HUDEP-2 (cell line): ENCODE measurements around the gene CLTCL1.

Experiments
- DNase-seq, 76 experiments: peaks; one replicate each; lab custom pipeline; 2025; ENCODE audit not compliant: unreplicated experiment in 76 of 76; lab: John Stamatoyannopoulos, UW

The CLTCL1 gene

DNA sequence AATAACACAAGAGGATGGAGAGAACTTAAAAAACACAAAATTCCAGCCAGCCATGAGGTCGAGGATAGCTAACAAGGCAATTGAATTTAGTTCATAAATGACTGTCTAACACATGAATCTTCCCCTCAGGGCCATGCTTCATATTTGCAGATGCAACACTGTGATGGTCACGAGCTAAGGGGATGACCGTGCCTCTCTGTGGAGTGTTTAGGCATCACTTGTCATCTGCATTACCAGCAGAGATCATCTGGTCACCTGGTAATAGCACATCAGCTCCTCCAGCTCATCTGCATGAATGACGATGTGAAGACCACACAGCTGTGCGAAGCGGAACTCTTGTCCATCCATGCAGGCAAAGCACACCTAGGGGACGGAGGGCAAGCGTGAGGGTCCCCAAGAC, 92.0 kb downstream of the CLTCL1 start:
- no peak for DNase-seq

- DNase-seq = no peak
Observed at GRCh38 chr22:19197997-19198865, 93.3 kb downstream of the CLTCL1 start.

DNA sequence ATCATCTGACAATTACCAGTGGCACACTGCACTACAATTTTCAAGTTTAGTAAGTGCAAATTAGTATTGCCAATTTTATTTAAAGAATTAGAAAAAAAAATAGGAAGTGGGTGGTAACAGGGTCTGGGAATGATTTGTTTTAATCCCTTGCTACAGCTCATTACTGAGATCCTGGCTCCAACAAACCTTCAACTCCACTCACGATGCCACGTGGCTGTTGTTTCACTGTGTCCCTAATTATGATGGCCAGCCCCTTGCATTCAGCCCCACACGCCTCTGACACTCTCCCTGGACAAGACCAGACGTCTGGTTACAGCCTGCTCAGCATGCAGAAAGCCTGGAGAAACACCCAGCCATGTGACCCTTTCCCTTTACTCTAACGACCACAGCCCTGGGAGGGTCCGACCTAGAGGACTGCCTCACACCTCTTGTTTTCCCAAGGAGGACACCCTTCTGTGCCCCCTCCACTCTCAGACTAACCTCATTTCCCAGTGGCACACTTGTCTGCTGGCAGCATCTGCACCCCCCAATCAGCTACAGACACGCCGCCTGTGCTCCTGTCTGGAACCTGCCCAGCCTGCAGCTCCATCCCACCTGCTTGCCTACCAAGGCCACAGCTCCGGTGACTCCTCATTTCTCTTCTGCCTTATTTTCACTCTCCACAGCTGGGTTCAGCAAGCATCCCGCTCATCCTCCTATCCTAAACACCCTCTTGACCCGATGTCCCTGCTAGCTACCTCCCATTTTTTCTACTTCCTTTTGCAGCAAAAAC, 94.5 kb downstream of the CLTCL1 start:
- no peak for DNase-seq

DNA sequence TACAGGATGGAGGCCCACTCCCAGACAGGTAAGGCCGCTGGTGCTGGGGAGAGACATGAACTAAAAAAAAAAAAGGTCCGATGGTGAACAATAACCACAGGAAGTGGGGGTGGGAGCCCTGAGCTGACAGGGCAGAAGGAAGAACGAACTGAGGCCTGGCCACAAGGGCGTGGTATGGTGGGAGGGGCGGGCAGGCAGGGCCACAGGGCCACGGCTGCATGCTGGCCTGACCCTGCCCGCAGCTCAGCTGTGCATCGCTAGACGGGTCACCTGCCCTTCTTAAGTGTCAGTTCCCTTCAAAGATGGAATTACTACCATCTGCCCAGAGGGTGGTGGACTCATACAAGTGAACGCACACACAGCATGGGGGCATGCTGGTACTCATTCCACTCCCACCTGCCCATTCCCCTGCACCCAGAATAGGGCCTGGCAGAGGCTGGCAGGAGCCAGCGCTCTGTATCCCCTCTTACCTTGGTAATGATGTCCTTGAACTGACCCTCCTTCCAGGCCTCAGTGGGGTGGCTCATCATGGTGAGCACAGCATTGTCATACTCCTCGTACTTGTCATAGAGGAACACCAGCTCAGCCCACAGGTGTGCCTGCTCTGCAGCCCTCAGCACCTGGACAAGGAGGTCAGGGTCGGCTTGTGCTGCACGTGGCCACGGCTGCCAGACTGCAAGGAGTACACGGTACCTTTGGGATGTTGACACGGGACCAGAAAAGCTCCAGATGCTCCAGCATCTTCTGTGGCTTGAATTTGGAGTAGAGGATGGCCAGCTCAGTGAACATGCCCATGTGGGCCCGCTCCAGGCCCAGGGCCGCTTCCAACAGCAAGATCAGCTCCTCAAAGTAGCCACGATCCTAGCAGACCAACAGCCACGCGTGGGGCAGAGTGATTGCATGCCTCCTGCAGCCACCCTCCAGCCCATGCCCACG, 95.5 kb downstream of the CLTCL1 start:
- no peak for DNase-seq

DNA sequence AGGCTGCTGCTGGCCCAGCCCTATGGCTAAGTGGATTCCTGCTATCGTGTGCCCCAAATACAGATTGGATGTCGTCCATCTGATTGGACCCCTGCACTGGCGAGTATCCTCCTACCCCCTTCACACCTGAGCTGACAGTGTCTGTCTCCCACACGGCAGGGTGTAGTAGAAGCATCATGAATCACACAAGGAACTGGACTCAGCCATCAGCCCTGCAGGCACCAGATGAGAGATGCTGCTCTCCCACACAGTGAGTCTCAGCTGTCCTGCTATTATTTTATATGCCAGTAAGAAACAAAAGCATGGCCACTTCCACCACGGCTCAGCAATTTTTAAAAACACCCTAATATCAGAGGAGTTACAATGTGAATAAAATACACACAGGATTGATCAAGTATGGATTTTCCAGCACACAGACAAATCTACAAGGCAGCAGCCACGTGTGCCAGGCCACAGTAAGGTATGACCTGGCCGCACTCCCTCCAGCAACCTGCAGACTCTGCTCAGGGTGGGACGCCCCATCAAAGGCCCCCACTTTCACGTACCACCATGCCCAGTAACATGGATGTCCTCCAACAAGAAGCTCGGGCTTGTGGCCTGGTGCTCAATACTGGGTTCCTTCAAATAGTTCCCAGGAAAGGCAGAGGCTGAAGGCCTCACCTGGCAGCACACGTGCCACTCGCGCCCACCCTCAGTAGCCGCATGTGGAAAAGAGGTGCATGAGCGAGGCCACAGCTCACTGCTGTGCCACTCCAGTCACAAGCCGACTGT, 96.6 kb downstream of the CLTCL1 start:
- no peak for DNase-seq

DNA sequence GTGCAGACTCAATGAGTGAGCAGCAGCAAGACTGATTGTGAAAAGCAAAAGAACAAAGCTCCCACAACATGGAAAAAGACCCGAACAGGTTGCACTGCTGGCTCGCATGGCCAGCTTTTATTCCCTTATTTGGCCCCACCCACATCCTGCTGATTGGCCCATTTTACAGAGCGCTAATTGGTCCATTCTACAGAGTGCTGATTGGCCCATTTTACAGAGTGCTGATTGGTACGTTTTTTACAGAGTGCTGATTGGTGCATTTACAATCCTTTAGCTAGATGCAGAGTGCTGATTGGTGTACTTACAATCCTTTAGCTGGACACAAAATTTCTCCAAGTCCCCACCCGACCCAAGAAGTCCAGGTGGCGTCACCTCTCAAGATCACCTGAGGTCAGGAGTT, 97.6 kb downstream of the CLTCL1 start:
- DNase-seq = no peak

DNA sequence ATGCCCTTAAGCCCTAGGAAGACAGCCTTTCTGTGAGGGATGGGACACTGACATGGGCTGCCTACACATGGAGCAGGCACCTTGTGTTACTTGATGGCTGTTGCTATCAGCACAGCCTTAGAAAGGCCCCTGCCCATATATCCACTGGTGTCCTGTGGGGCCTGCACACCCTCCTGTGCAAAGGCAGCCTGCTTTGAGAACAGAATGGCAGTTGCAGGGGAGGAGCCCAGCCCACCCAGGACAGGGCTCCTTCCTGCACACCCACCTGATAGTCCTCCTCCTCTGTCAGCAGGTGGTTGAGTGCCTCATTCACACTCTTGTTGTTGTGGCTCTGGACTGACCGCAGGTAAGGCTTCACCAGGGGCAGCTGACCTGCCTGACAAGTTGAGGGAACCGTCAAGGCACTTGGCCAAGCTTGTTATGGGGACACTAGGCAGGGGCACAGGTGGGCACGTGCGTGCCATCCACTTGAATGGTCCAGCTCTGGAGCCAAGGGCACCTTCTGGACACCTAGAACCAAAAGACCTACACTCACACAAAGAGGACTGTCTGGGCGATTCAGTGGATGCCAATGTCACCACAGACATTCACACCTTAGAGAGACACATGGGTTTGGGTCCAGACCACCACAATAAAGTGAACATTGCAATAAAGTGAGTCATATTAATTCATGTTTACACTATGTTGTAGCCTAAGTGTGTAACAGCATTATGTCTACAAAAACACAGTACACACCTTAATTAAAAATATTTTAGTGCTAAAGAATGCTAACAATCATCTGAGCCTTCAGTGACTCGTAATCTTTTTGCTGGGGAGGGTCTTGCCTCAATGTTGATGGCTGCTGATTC, 103.6 kb downstream of the CLTCL1 start:
- no peak for DNase-seq

DNA sequence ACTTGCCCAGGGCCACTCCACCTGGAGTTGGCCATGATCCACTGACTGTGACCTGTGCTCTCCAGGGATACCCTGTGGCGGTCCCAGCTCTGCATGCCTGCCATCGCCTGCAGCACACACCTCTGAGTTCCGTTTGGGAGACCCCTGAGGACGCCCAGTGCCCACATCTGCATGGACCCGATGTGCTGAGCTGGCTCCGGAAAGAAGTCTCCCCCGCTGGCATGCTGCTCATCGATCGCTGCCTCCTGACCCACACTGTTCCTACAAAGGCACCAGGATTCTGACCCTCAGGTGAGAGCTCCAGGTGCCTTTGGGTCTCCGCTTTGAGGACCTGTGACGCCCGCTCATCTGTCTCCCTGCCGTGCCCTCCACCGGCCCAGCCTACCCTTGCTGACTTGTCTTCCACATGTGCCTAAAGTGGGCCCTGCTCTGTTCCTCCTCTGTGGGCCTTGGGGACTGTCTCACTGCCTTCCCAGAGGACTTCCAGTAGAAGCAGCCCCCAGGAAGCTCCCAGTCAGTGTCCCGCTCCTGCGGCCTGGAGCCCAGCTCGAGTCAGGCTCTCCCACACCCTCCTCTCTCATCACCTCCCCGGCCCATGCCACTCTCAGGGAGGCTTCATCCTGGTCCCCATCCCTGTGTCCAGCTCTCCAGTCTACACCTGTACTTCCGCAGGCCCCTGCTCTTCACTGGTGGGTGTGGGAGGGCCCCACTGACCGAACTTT, 107.1 kb downstream of the CLTCL1 start:
- DNase-seq = no peak

- DNase-seq = no peak
Observed at GRCh38 chr22:19183216-19183615, 108.3 kb downstream of the CLTCL1 start.

DNA sequence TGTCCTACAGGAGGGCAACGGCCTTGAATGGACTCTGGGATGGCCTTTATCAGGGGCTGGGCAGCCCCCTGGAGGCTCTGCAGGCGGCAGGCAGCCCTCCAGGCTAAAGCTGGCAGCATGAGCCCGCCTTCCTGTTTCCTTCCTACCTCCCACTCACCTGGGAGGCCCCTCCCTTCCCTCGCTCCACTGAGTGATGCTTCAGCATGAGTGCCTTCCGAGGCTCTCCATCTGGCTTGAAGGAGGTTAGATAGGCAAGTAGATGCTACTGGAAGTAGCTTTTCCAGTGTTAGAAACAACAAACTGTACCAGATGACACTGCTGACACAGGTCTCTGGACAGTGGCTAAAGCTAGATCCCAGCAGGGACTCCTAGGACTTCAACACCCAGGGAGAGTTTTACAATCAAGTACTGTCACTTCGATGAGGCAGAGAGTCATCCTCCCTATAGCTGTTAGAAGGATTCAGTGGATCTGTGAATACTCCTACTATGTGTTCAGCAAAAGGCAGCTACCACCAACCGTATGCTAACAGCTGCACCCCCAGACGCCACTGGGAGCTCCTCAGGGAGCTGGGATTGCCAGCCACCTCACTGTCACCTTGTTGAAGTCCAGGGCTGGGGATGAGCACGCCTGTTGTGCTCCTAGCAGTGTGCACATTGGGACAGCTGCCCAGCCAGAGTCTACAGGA, 108.9 kb downstream of the CLTCL1 start:
- no peak for DNase-seq

GRCh38 chr22:19181786-19182471, 109.6 kb downstream of the CLTCL1 start:
- no peak for DNase-seq

GRCh38 chr22:19180740-19181410, 110.6 kb downstream of the CLTCL1 start:
- no peak for DNase-seq

DNA sequence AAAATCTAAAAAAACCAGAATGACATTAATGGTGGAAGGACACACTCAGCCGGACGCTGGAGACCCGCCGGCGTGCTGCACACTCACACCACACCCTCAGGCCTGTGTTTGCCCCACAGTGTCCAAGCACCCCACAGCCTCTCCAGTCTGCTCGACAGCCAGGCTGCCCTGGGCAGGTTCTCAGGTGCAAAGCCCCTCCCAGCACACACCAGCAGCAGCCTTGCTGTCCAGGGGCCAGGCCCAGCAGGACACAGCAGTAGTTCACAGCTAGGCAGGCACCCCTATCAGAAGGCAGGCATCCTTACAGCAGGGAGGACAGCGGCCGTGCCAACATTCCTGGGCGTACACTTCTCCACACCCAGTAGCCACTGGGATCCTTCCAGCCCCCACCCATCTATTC, 111.3 kb downstream of the CLTCL1 start:
- no peak for DNase-seq

DNA sequence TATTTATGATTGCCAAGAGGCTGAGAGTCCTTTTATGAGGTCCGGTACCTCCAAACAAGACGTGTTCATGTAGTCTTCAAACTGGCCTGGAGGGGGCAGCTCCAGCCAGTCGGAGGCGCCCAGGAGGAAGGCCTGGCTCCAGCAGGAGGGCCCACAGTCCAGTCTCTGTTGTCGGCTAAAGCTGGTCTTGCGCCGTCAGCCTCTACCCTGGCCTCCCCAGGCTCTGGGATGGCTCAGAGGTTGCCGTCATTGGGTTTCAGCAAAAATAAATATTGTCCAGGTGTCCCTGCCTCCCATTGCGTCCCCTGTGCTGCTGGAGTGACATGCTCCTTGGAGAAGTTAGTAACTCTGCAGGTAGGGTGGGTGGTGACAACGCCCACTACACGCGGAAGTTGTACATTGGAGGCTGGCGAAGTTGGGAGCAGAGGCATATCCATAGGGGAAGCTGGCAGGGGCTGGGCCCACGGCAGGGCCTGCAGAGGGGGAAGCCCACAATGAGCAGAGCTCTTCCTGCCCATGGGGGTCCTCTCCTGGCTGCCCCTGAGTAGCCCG, 111.9 kb downstream of the CLTCL1 start:
- DNase-seq = peak in 68 of 76 experiments; percentile 8 to 75 (median 51)

DNA sequence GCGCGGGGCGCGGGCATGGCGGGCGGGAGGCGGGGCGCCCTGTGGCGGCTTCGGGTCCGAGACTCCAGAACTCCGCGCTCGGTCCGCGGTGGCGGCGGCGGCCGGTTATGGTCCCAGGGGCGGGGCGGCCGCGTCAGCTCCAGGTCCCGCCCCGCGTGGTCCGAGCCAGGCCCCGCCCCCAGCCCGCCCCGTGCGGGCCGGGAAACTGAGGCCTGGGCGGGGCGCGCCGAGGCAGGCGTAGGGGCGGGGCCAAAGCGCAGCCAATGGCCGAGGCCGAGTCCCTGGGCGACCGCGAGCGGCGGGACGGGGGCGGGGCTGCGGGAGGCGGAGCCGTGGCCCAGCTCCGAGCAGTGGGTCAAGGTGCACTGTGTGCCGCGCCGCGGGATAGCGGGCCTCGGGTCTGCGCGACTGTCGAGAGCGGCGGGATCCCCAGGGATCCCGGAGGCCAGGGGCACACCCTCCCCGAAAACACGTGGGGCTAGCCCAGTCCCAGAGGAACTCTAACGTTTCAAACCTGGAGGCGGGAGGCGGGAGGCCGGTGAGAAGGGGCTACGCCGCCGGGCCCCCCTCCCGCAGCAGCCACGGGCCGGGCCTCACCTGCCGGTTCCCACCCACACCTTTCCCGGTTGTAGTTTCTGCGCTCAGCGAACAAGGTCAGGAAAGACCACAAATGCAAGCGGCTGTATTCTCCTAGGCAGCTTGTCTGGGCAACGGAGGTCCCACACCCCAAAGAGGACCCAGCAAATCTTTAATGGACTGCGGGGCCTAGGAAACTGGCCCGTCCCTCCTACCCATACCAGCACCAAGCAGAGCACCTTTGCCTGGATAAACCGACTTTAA, 112.6 kb downstream of the CLTCL1 start, which contains the start of gene SLC25A1:
TSS of gene SLC25A1 (minus strand) at position 80 of the 840 bp plus-strand sequence. CDS start at position 17, 63 bp downstream.
- DNase-seq = peak in 73 of 76 experiments; percentile 29 to 92 (median 81)
